ENCODE results near the gene AAMDC.
A peak's percentile ranks its signal among the peaks of the same experiment; 100 is the strongest.

Gene AAMDC

GRCh38 chr11:77819411-77819920 is 1.5 kb upstream of the AAMDC start:
- ChIA-PET POLR2A (interaction anchor here (0.5 to 2.4 kb wide), 4 partner anchors 52 to 180 kb away, joined by 3 to 19 read pairs (median 4); partner anchors contain the start of gene INTS4), CTCF (interaction anchor here (0.7 to 1.4 kb wide), 4 partner anchors 46 to 232 kb away, joined by 3 to 8 read pairs (median 3); partner anchors contain the start of gene INTS4)
- H3K4me1 ChIP-seq (ENCODE audit: control insufficient read depth, insufficient read depth, low read length): no peaks in the 10 kb centered on the region
- H3K4me3 ChIP-seq (ENCODE audit: low read depth, low read length): peak overlapping the region; percentile 100
- no peaks in the 10 kb centered on the region for H3K9me3 ChIP-seq (ENCODE audit: control insufficient read depth, insufficient read depth, low read depth, low read length)
- peak overlapping the region; percentile 94 for H3K27ac ChIP-seq (ENCODE audit: extremely low read depth, low read depth, low read length)
- no peaks in the 10 kb centered on the region for H3K36me3 ChIP-seq (ENCODE audit: control insufficient read depth in 2 of 2, insufficient read depth in 1 of 2, low read length in 2 of 2)
- no peak for TF ChIP-seq GFI1B (tag by site-specific recombination; IDR thresholded peaks at IDR 0.05)
- no peak for TF ChIP-seq ZNF776 (tag by site-specific recombination; IDR thresholded peaks at IDR 0.05; ENCODE audit: borderline replicate concordance)
- TF ChIP-seq ZIC2 (tag by site-specific recombination; IDR thresholded peaks at IDR 0.05): peak; percentile 11
- TF ChIP-seq ZNF792 (tag by site-specific recombination; IDR thresholded peaks at IDR 0.05): no peak
- no peak for TF ChIP-seq ZNF585B (tag by site-specific recombination; IDR thresholded peaks at IDR 0.05)
- no peak for TF ChIP-seq ZNF747 (tag by site-specific recombination; IDR thresholded peaks at IDR 0.05)
- no peak for TF ChIP-seq ZNF16 (tag by site-specific recombination; IDR thresholded peaks at IDR 0.05; ENCODE audit: low read depth)
- no peak for TF ChIP-seq OVOL3 (tag by site-specific recombination; IDR thresholded peaks at IDR 0.05)
- TF ChIP-seq, protein P1, sequence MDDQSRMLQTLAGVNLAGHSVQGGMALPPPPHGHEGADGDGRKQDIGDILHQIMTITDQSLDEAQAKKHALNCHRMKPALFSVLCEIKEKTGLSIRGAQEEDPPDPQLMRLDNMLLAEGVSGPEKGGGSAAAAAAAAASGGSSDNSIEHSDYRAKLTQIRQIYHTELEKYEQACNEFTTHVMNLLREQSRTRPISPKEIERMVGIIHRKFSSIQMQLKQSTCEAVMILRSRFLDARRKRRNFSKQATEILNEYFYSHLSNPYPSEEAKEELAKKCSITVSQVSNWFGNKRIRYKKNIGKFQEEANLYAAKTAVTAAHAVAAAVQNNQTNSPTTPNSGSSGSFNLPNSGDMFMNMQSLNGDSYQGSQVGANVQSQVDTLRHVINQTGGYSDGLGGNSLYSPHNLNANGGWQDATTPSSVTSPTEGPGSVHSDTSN (CRISPR knock-in tag; IDR thresholded peaks at IDR 0.05): no peak
- no peak for TF ChIP-seq EGR2 (tag by site-specific recombination; IDR thresholded peaks at IDR 0.05; ENCODE audit: low read depth)
- peak; percentile 36 for TF ChIP-seq SP7 (tag by site-specific recombination; IDR thresholded peaks at IDR 0.05)
- TF ChIP-seq ZNF2 (tag by site-specific recombination; IDR thresholded peaks at IDR 0.05): peak; percentile 27; the same call in 1 of the 2 replicates
- TF ChIP-seq SCRT1 (tag by site-specific recombination; IDR thresholded peaks at IDR 0.05; ENCODE audit: borderline replicate concordance): peak; percentile 76
- TF ChIP-seq, protein P2, sequence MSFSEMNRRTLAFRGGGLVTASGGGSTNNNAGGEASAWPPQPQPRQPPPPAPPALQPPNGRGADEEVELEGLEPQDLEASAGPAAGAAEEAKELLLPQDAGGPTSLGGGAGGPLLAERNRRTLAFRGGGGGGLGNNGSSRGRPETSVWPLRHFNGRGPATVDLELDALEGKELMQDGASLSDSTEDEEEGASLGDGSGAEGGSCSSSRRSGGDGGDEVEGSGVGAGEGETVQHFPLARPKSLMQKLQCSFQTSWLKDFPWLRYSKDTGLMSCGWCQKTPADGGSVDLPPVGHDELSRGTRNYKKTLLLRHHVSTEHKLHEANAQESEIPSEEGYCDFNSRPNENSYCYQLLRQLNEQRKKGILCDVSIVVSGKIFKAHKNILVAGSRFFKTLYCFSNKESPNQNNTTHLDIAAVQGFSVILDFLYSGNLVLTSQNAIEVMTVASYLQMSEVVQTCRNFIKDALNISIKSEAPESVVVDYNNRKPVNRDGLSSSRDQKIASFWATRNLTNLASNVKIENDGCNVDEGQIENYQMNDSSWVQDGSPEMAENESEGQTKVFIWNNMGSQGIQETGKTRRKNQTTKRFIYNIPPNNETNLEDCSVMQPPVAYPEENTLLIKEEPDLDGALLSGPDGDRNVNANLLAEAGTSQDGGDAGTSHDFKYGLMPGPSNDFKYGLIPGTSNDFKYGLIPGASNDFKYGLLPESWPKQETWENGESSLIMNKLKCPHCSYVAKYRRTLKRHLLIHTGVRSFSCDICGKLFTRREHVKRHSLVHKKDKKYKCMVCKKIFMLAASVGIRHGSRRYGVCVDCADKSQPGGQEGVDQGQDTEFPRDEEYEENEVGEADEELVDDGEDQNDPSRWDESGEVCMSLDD (tag by site-specific recombination; IDR thresholded peaks at IDR 0.05): peak; percentile 58; the same call in 1 of the 2 replicates
- TF ChIP-seq ZBTB17 (tag by site-specific recombination; IDR thresholded peaks at IDR 0.05): peak; percentile 63; the same call in 1 of the 2 replicates
- peak; percentile 63; the same call in 1 of the 2 replicates for TF ChIP-seq WT1 (tag by site-specific recombination; IDR thresholded peaks at IDR 0.05)
- TF ChIP-seq, protein P3, sequence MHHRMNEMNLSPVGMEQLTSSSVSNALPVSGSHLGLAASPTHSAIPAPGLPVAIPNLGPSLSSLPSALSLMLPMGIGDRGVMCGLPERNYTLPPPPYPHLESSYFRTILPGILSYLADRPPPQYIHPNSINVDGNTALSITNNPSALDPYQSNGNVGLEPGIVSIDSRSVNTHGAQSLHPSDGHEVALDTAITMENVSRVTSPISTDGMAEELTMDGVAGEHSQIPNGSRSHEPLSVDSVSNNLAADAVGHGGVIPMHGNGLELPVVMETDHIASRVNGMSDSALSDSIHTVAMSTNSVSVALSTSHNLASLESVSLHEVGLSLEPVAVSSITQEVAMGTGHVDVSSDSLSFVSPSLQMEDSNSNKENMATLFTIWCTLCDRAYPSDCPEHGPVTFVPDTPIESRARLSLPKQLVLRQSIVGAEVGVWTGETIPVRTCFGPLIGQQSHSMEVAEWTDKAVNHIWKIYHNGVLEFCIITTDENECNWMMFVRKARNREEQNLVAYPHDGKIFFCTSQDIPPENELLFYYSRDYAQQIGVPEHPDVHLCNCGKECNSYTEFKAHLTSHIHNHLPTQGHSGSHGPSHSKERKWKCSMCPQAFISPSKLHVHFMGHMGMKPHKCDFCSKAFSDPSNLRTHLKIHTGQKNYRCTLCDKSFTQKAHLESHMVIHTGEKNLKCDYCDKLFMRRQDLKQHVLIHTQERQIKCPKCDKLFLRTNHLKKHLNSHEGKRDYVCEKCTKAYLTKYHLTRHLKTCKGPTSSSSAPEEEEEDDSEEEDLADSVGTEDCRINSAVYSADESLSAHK (tag by site-specific recombination; IDR thresholded peaks at IDR 0.05): no peak
- TF ChIP-seq SP2 (tag by site-specific recombination; IDR thresholded peaks at IDR 0.05): peak; percentile 46
- TF ChIP-seq, protein P4, sequence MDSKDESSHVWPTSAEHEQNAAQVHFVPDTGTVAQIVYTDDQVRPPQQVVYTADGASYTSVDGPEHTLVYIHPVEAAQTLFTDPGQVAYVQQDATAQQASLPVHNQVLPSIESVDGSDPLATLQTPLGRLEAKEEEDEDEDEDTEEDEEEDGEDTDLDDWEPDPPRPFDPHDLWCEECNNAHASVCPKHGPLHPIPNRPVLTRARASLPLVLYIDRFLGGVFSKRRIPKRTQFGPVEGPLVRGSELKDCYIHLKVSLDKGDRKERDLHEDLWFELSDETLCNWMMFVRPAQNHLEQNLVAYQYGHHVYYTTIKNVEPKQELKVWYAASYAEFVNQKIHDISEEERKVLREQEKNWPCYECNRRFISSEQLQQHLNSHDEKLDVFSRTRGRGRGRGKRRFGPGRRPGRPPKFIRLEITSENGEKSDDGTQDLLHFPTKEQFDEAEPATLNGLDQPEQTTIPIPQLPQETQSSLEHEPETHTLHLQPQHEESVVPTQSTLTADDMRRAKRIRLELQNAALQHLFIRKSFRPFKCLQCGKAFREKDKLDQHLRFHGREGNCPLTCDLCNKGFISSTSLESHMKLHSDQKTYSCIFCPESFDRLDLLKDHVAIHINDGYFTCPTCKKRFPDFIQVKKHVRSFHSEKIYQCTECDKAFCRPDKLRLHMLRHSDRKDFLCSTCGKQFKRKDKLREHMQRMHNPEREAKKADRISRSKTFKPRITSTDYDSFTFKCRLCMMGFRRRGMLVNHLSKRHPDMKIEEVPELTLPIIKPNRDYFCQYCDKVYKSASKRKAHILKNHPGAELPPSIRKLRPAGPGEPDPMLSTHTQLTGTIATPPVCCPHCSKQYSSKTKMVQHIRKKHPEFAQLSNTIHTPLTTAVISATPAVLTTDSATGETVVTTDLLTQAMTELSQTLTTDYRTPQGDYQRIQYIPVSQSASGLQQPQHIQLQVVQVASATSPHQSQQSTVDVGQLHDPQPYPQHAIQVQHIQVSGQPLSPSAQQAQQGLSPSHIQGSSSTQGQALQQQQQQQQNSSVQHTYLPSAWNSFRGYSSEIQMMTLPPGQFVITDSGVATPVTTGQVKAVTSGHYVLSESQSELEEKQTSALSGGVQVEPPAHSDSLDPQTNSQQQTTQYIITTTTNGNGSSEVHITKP (tag by site-specific recombination; IDR thresholded peaks at IDR 0.05): peak; percentile 88
- no peak; the same call in none of the 2 replicates for TF ChIP-seq ZNF394 (tag by site-specific recombination; IDR thresholded peaks at IDR 0.05; ENCODE audit: borderline replicate concordance)
- TF ChIP-seq, protein P5, sequence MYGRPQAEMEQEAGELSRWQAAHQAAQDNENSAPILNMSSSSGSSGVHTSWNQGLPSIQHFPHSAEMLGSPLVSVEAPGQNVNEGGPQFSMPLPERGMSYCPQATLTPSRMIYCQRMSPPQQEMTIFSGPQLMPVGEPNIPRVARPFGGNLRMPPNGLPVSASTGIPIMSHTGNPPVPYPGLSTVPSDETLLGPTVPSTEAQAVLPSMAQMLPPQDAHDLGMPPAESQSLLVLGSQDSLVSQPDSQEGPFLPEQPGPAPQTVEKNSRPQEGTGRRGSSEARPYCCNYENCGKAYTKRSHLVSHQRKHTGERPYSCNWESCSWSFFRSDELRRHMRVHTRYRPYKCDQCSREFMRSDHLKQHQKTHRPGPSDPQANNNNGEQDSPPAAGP (tag by site-specific recombination; IDR thresholded peaks at IDR 0.05): peak; percentile 49
- 0 out of 2 replicates have a peak, but pooled peaks have one; percentile 9 for TF ChIP-seq ZNF423 (tag by site-specific recombination; IDR thresholded peaks at IDR 0.05)
- TF ChIP-seq REST (tag by site-specific recombination; IDR thresholded peaks at IDR 0.05): 0 out of 2 replicates have a peak, but pooled peaks have one; percentile 19
